Measurements from ENCODE around the gene INO80.

DNA sequence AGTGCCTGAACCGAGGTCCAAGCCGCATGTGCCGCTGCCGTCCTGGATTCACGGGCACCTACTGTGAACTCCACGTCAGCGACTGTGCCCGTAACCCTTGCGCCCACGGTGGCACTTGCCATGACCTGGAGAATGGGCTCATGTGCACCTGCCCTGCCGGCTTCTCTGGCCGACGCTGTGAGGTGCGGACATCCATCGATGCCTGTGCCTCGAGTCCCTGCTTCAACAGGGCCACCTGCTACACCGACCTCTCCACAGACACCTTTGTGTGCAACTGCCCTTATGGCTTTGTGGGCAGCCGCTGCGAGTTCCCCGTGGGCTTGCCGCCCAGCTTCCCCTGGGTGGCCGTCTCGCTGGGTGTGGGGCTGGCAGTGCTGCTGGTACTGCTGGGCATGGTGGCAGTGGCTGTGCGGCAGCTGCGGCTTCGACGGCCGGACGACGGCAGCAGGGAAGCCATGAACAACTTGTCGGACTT, 179.8 kb downstream of the INO80 start:
- TF ChIP-seq POLR2A (IDR thresholded peaks at IDR 0.05; ENCODE audit: low read depth) (no peak), POLR2AphosphoS5 (IDR thresholded peaks at IDR 0.05) (no peak)

All from esophagus muscularis mucosa (tissue), 2 donors.